HCT116 (cell line): ENCODE measurements around the gene B4GALNT3. TPM values are rescaled to one million over a fixed set of nuclear protein-coding genes. Genes with fewer than 3 reads are reported as not detected.

Source experiments
- ATAC-seq: fragments of 200-7000 bp; cut with Tn5 transposase; 2 replicates; pipeline ENCODE4 v1.9.1; 2020; ENCODE audit warnings: mild to moderate bottlenecking, moderate library complexity
- BruUV-seq: library from RNA; stranded (reverse); fragments of 400-500 nt; replicated peaks from 2 replicates; lab custom pipeline; 2021; lab: Mats Ljungman, UMichigan
- CTCF ChIA-PET: fragments of 300-600 bp; sonication (Branson Sonifier 250); formaldehyde crosslinking; loops from one replicate; lab custom pipeline; 2021; ENCODE audit warnings: antibody characterized with exemption; lab: Charles Lee
- POLR2A ChIA-PET: fragments of 300-600, 350-600 bp; sonication (Branson Sonifier 250); formaldehyde crosslinking; loops from one replicate; lab custom pipeline; 2021; ENCODE audit warnings: antibody characterized with exemption; lab: Charles Lee
- RAD21 ChIA-PET, 2 experiments: fragments of 300-600 bp; sonication (Branson Sonifier 250); formaldehyde crosslinking; loops; one replicate each; lab custom pipeline; 2023; ENCODE audit warnings: low total read pairs in 2 of 2; ENCODE audit not compliant: uncharacterized antibody in 2 of 2, unreplicated experiment in 2 of 2, low non-redundant PET in 1 of 2; lab: Charles Lee
- DNase-seq: peaks from one replicate; pipeline ENCODE4 v3.0.0-alpha.2; 2010; ENCODE audit warnings: low read depth, low spot score
- H2AFZ ChIP-seq: fragments of 200-600 bp; shearing (Covaris generic), sonication (generic); 2 replicates; pipeline ENCODE4 v1.6.1; 2017; ENCODE audit warnings: low read depth, mixed run types, mixed read lengths, antibody characterized with exemption, low read length; ENCODE audit not compliant: poor library complexity, severe bottlenecking
- H3K27ac ChIP-seq: 2 replicates; pipeline ENCODE4 v1.5.1; 2012; ENCODE audit warnings: low read depth, low read length
- H3K27me3 ChIP-seq: fragments of 200-600 bp; sonication (generic); 2 replicates; pipeline ENCODE4 v1.6.1; 2016; ENCODE audit warnings: mixed run types, low read length, mixed read lengths; ENCODE audit not compliant: insufficient read depth
- H3K36me3 ChIP-seq, 2 experiments: fragments of 200-500 bp in 1 of 2; fragments of 200-600 bp in 1 of 2; sonication (Bioruptor generic) in 1 of 2; sonication (generic) in 1 of 2; 2 replicates each; pipeline versions ENCODE4 v1.5.1 to v1.6.1; 2014 to 2016; ENCODE audit warnings: low read length in 2 of 2, inconsistent platforms in 1 of 2, mixed read lengths in 1 of 2, mixed run types in 1 of 2; ENCODE audit not compliant: insufficient read depth in 2 of 2, control insufficient read depth in 1 of 2
- H3K4me1 ChIP-seq, 2 experiments: fragments of 200-600 bp in 1 of 2; sonication (generic) in 1 of 2; 2 replicates each; pipeline versions ENCODE4 v1.5.1 to v1.6.1; 2012 to 2017; ENCODE audit warnings: low read length in 2 of 2, inconsistent platforms in 1 of 2, mild to moderate bottlenecking in 1 of 2, mixed read lengths in 1 of 2, mixed run types in 1 of 2, moderate library complexity in 1 of 2; ENCODE audit not compliant: insufficient read depth in 2 of 2, control insufficient read depth in 1 of 2
- H3K4me2 ChIP-seq: fragments of 200-600 bp; sonication (generic); 2 replicates; pipeline ENCODE4 v1.6.1; 2017; ENCODE audit warnings: mixed run types, low read length, mixed read lengths
- H3K4me3 ChIP-seq, 2 experiments: fragments of 200-600 bp in 1 of 2; sonication (generic) in 1 of 2; replicated peaks in 1 of 2; 2 replicates each; pipeline ENCODE4 v1.5.1; 2011 to 2016; ENCODE audit warnings: low read length in 2 of 2, control low read depth in 1 of 2, low read depth in 1 of 2, mild to moderate bottlenecking in 1 of 2, mixed read lengths in 1 of 2, mixed run types in 1 of 2
- H3K79me2 ChIP-seq: fragments of 200-600 bp; sonication (generic); 2 replicates; pipeline ENCODE4 v1.6.1; 2017; ENCODE audit warnings: mild to moderate bottlenecking, mixed run types, low read length, moderate library complexity, mixed read lengths; ENCODE audit not compliant: insufficient read depth
- H3K9ac ChIP-seq: fragments of 200-600 bp; sonication (generic); 2 replicates; pipeline ENCODE4 v1.6.1; 2016; ENCODE audit warnings: low read length, mixed read lengths
- H3K9me2 ChIP-seq: fragments of 200-600 bp; sonication (generic), shearing (Covaris generic); 2 replicates; pipeline ENCODE4 v1.6.1; 2017; ENCODE audit warnings: mixed run types, mild to moderate bottlenecking, moderate library complexity; ENCODE audit not compliant: insufficient read depth
- H3K9me3 ChIP-seq, 2 experiments: fragments of 200-500 bp in 1 of 2; fragments of 200-600 bp in 1 of 2; sonication (Bioruptor generic) in 1 of 2; sonication (generic) in 1 of 2; 2 replicates each; pipeline ENCODE4 v1.6.1; 2014 to 2017; ENCODE audit warnings: low read length in 2 of 2, mixed read lengths in 2 of 2, inconsistent platforms in 1 of 2, low read depth in 1 of 2, mild to moderate bottlenecking in 1 of 2, mixed run types in 1 of 2, moderate library complexity in 1 of 2; ENCODE audit not compliant: control insufficient read depth in 1 of 2, insufficient read depth in 1 of 2
- H4K20me1 ChIP-seq: fragments of 200-600 bp; sonication (generic), shearing (Covaris generic); 2 replicates; pipeline ENCODE4 v1.6.1; 2017; ENCODE audit warnings: mixed run types, mild to moderate bottlenecking, moderate library complexity; ENCODE audit not compliant: insufficient read depth
- CTCF ChIP-seq, 3 experiments: fragments of 200-600 bp in 1 of 3; sonication (generic) in 1 of 3; IDR thresholded peaks in 2 of 3; conservative IDR thresholded peaks in 1 of 3; 2 replicates each; pipeline ENCODE4 v1.5.1; 2012 to 2017; ENCODE audit warnings: low read depth in 2 of 3, low read length in 2 of 3, antibody characterized with exemption in 1 of 3, borderline replicate concordance in 1 of 3, control low read depth in 1 of 3, mild to moderate bottlenecking in 1 of 3, mixed read lengths in 1 of 3, mixed run types in 1 of 3, moderate library complexity in 1 of 3; ENCODE audit not compliant: insufficient read depth in 1 of 3
- EZH2 ChIP-seq: fragments of 200-600 bp; sonication (generic); IDR thresholded peaks from 2 replicates; pipeline ENCODE4 v1.6.1; 2017; ENCODE audit warnings: antibody characterized with exemption, mixed run types
- EZH2phosphoT487 ChIP-seq: fragments of 200-600 bp; IDR thresholded peaks from 2 replicates; pipeline ENCODE4 v1.6.1; 2018; ENCODE audit warnings: antibody characterized with exemption, borderline replicate concordance
- JUND ChIP-seq: IDR thresholded peaks from 2 replicates; pipeline ENCODE4 v1.6.1; 2012
- SIN3A ChIP-seq: IDR thresholded peaks from 2 replicates; pipeline ENCODE4 v1.6.1; 2012; ENCODE audit warnings: low read depth
- SRF ChIP-seq: IDR thresholded peaks from 2 replicates; pipeline ENCODE4 v1.6.1; 2012; ENCODE audit warnings: low read depth
- ZFX ChIP-seq: fragments of 450-650 bp; IDR thresholded peaks from 2 replicates; pipeline ENCODE4 v1.6.1; 2017
- ZNF274 ChIP-seq: fragments of 200-500 bp; sonication (Bioruptor generic); IDR thresholded peaks from 2 replicates; pipeline ENCODE4 v1.6.1; 2014; ENCODE audit warnings: mild to moderate bottlenecking, low read depth, low read length, inconsistent platforms
- intact Hi-C: fragments of 100-400 bp; cut with micrococcal nuclease; formaldehyde crosslinking; loops from 2 replicates; pipeline ENCODE4 v1.10.0; 2022
- total RNA-seq: library from RNA; stranded (reverse); gene quantifications from one replicate; pipeline ENCODE4 v1.2.1, GENCODE V29; 2021; ENCODE audit not compliant: unreplicated experiment
- TF ChIP-seq, protein P1 (sequence below): IDR thresholded peaks from 2 replicates; pipeline ENCODE4 v1.6.1; 2012

The B4GALNT3 gene
- total RNA-seq, 1 experiment from 2014 or later: 18.2 TPM

DNA sequence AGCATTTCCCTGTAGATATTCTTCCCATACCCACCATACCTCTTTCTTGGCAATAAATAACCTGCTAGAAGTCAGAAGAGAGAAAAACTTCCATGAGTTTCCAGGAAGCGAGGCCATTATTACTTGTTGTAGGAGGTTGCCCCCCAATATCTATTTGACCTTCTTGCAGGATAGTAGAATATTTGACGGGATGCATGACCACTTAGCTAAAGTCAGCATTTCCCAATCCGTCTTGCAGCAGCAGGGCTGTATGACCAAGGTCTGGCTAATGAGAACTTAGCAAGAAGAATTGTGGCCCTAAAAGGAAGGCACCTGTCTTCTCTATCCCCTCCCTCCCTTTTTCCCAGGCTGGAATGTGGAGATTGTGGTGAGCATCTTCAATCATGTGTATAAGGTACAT is 152.0 kb downstream of the B4GALNT3 start:
- Histone ChIP-seq H3K27me3 (no peaks in the 10 kb centered on the region), H3K27ac (no peak overlapping the region), H3K79me2 (no peaks in the 10 kb centered on the region), H2AFZ (no peak overlapping the region), H3K36me3 (no peaks in the 10 kb centered on the region), H3K4me3 (no peak overlapping the region), H3K9me3 (no peaks in the 10 kb centered on the region), H4K20me1 (no peaks in the 10 kb centered on the region), H3K9ac (no peak overlapping the region), H3K9me2 (no peaks in the 10 kb centered on the region), H3K4me1 (peaks cover 0 to 8% of the 10 kb centered on the region in 2 experiments; a peak in 2 of 4 replicates), H3K4me2 (no peak overlapping the region)
- DNase-seq (no peak), ATAC-seq (no peak)
- RAD21 ChIA-PET: no interaction called here
- TF ChIP-seq, protein P1, sequence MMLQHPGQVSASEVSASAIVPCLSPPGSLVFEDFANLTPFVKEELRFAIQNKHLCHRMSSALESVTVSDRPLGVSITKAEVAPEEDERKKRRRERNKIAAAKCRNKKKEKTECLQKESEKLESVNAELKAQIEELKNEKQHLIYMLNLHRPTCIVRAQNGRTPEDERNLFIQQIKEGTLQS: no peak
- TF ChIP-seq EZH2phosphoT487 (no peak), SIN3A (no peak), SRF (no peak)
- intact Hi-C loops: no loop called here
- no TSS peak for BruUV-seq
- CTCF ChIA-PET: no interaction called here
- POLR2A ChIA-PET: no interaction called here

DNA sequence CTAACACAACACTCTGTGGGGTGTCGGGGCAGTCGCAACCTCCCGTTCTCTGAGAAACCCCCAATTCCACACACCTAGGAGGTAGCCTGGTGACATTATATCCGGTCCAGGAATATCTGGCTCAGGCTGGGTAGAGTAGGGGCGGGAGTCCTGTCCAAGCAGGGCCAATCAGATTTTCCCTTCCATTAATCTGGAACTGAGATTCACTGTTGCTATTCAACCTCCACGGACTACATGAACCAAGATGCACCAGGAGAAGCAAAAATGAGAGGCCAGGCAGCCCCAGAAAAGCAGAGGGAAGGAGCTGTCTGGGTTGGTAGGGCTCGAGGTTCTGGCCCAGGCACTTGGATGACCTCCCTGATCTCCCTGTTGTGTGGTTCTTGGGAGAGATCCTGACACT is 152.6 kb downstream of the B4GALNT3 start:
- DNase-seq (no peak), ATAC-seq (no peak)
- no peak overlapping the region for H3K4me3 ChIP-seq
- no peak overlapping the region for H3K4me2 ChIP-seq
- no peak overlapping the region for H3K9ac ChIP-seq
- CTCF ChIA-PET: no interaction called here
- no peaks in the 10 kb centered on the region for H3K79me2 ChIP-seq
- no peaks in the 10 kb centered on the region for H3K27me3 ChIP-seq
- H4K20me1 ChIP-seq: no peaks in the 10 kb centered on the region
- POLR2A ChIA-PET: no interaction called here
- no peaks in the 10 kb centered on the region for H3K9me2 ChIP-seq
- no peak for TF ChIP-seq ZNF274
- TF ChIP-seq JUND: no peak
- TF ChIP-seq ZFX: no peak
- TF ChIP-seq EZH2: no peak
- TF ChIP-seq CTCF (IDR thresholded peaks at IDR 0.05 in 2 of 3, conservative IDR thresholded peaks at IDR 0.05 in 1 of 3; ENCODE audit: borderline replicate concordance in 1 of 3, insufficient read depth in 1 of 3, low read depth in 2 of 3, low read length in 2 of 3): no peak
- TF ChIP-seq SRF: no peak
- H3K36me3 ChIP-seq: no peaks in the 10 kb centered on the region
- H2AFZ ChIP-seq: no peak overlapping the region
- peaks cover 0 to 8% of the 10 kb centered on the region in 2 experiments; a peak in 2 of 4 replicates for H3K4me1 ChIP-seq
- no peaks in the 10 kb centered on the region for H3K9me3 ChIP-seq
- RAD21 ChIA-PET: no interaction called here
- intact Hi-C loops: no loop called here
- no TSS peak for BruUV-seq
- H3K27ac ChIP-seq: no peak overlapping the region
